SKM-1 treated with dmso at 0.1 percent for 144 hours (cell line): ENCODE results near the gene CYSTM1.
"Not testable (repeated sequence)": the region's sequence is repeated elsewhere in the genome, so short reads cannot be mapped to it uniquely, and the experiment has no call there.

Experiments used
- DNase-seq: peaks from one replicate; lab custom pipeline; 2025; ENCODE audit not compliant: unreplicated experiment; lab: John Stamatoyannopoulos, UW

CYSTM1 gene

DNA sequence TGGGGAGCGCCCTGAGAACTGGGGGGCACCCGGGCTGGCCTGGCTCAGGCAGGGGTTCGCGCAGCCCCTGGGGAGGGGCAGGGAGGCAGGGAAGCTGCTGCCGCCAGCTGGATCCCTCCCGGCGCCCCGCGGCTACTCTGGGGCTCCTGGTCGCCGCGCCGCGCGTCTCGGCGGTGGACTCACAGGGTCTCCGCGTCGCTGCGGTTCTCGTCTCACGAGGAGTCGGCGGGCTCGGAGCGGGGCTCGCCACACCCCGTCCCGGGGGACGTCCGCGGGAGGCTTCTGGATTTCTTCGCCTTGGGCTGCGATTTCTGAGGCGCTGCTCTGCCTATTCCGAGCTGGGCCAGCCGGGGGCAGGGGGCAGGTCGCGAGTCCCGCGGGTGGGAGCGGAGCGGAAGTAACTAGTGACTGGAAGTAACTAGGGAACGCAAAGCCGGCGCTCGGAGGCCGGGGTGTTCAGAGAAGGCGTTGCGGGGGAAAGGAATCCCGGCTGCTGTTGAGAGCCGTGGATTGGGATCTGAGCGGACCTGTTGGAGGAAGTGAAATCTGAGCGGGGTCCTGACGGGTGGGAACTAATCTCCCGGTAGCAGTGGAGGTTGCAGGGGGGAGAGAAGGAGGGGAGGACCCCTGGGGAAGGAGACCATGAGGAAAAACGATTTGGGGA is 511 bp downstream of the CYSTM1 start:
- DNase-seq, result peak; percentile 66

DNA sequence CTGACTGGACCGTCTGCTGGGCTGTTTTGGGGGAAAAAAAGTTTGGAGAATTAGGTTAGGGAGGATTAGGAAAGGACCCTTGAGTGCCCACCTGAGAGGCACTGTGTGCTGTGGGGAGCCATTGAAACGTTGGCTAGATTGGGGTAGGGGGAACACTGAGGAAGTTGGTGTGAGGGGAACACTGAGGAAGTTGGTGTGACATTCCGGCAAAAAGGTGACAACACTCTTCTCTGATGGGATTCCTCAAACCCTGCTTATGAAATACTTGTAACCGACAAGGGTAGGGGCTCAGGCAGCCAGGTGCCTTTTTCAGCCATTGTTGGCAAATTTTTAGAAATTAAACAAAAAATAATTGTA is 1.0 kb downstream of the CYSTM1 start:
- no peak for DNase-seq

DNA sequence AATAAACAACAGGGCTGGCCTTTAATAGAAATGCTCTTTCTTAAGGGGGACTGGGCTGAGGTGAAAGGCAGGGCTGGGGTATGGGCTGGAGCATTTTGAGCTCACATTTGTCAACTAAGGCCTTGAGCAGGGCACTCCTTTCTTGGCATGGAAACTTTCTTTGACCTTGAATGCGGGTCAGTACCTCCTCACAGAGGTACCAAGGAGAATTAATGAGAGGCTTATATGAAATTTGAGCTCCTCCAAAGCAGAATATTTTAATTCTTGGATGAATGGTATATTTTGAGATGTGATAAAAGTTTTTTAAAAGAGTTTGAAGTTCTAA is 3.1 kb downstream of the CYSTM1 start:
- DNase-seq, result no peak

DNA sequence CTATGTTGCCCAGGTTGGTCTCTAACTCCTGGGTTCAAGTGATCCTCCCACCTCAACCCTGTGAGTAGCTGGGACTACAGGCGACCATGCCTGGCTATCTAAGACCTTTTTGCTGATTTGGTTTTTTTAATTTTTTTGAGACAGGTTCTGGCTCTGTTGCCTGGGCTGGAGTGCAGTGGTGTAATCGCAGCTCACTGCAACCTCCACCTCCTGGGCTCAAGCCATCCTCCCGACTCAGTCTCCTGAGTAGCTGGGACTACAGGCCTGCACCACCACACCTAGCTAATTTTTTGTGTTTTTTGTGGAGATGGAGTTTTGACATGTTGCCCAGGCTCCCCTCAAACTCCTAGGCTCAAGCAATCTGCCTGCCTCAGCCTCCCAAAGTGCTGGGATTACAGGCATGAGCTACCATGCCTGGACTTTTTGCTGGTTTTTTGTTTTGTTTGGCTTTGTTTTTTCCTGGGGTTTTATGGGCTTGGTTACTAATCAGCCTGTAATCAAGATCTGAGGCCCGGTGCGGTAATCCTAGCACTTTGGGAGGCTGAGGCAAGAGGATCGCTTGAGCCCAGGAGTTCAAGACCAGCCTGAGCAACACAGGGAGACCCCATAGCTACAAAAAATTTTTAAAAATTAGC is 3.6 kb downstream of the CYSTM1 start:
- no peak for DNase-seq

DNA sequence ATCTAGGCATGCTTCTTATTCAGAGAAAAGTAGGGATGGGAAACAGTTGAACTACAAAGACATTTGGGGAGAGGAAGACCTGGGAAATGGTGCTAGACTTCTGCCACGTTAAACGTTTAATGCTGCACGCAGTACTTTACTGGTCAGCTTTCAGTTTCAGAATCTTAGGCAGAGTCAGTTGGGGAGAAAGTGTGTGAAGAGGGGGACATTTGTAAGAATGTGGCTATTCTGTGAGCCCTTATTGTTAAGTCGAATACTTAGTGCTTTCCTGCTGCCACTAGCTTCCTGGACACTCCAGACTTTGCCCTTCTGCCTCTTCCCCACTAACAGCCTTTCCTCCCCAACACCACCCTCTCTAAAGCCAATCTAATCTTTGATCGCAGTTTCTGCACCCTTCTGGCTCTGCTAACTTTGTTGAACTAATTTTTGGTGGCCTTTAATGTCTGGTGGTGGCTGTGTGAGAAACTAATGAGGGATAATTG is 6.1 kb downstream of the CYSTM1 start:
- no peak for DNase-seq

DNA sequence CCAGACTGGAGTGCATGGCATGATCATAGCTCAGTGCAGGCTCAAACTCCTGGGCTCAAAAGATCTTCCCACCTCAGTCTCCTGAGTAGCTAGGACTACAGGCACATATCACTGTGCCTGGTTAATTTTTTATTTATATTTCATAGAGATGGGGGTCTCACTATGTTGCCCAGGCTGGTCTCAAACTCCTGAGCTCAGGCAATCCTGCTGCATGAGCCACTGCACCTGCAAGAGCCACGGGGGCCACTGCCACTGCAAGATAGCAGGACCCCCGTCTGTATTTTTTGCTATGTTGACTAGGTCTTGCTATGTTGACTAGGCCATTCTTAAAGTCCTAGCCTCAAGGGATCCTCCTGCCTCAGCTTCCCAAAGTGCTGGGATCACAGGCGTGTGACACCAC is 6.5 kb downstream of the CYSTM1 start:
- DNase-seq, result no peak

DNA sequence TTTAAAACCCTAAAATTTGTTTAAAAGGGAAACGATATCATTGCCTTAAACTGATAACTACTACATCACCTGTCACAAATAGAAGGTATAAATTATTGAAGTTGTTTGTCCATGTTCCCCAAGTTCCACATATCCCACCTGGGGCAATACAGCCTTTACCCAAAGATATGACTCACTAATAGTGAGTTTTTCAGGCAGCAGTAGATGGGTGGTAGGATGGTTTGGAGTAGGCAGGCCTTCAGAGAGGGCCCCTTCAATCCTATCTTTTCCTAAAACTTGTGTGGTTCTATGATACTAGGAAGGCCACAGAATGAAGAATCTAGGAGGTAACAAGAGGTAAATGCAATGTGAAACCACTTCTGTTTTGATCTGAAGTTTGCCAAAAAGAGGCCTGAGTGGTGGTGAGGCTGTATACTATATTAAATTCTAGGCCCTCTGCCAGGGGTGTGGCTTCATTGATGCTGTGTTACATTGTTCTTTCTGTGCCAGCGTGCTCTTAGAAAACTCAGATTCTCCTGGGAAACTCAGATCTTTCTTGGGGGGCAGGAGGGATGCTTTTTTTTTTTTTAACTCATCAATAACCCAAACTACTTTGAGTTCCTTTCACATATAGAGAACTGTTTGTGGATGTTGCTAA is 7.2 kb downstream of the CYSTM1 start:
- no peak for DNase-seq

DNA sequence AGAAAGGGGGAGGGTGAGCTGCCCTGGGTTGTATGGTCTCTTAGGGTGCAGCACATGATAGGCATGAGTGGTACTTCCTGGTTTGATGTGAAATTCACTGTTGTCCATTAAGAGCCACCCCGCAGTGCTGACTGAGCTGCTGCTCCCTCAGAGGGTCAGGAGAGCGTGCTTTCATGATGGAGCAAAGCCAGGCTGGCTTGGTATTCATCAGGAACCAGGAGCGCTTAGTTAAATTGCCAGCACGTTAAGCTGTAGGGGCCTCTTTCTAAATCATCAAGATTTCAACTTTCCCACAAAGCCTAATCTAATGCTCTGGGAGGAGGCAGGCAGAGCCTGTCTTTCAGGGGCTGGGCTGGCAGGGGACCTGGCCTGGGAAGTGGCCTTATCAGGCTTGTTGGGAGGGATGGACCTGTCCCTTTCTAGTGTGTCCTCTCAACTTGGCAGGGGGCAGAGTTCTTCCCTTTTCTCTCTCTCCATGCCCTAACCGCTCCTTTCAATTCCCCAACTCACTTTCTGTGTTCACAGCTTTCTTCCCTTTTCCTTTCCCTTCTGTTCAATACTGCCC is 7.9 kb downstream of the CYSTM1 start:
- DNase-seq, result no peak

DNA sequence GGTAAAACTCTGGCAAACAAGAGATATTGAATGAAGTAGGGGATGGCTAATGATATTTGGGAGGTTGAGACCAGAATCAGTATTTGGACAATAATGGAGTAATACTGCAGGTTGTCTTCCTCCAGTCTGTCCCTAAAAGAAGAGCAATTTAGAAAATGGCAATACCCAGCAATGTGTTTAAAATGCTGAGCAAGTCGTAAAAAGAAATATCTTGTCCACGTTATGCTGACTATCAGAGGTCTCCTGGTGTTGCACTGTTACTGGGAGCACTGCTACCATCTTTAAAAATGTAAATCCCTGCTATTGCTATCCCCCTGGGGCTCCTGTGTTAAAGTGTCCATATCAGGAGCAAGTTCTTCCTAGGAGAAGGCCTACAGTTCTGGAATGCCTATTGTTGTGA is 10.4 kb downstream of the CYSTM1 start:
- DNase-seq, result no peak

DNA sequence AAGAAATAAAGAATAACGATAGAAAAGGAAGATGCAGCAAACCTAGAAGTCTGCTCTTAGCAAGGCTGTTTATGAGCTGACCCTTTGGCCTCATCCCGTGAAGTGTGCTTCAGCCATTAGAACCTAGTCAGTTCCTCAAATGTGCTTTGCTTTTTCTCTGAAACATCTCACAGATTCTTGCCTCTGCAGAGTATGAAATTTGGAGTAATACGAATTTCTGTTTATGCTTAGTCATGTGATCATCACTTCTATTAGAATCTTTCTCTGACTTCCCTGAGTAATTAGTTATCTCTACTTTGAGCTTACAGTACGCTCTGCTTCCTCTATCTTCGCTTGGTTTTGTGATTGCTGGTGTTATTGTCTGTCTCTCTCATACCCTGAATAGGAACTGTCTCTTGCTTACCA is 11.3 kb downstream of the CYSTM1 start:
- DNase-seq, result no peak

DNA sequence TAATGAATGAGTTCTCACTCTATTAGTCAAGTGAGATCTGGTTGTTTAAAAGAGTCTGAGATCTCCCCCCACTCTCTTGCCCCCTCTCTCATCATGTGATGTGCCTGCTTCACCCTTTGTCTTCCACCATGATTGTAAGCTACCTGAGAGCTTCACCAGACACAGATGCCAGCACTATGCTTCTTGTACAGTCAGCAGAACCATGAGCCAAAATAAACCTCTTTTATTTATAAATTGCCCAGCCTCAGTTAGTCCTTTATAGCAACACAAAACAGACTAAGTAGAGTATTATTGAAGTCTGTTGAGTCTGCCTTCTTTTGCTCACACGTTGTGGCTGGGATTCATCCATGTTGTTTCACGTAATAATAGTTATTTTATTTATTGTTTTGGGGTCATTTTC is 14.3 kb downstream of the CYSTM1 start:
- no peak for DNase-seq

DNA sequence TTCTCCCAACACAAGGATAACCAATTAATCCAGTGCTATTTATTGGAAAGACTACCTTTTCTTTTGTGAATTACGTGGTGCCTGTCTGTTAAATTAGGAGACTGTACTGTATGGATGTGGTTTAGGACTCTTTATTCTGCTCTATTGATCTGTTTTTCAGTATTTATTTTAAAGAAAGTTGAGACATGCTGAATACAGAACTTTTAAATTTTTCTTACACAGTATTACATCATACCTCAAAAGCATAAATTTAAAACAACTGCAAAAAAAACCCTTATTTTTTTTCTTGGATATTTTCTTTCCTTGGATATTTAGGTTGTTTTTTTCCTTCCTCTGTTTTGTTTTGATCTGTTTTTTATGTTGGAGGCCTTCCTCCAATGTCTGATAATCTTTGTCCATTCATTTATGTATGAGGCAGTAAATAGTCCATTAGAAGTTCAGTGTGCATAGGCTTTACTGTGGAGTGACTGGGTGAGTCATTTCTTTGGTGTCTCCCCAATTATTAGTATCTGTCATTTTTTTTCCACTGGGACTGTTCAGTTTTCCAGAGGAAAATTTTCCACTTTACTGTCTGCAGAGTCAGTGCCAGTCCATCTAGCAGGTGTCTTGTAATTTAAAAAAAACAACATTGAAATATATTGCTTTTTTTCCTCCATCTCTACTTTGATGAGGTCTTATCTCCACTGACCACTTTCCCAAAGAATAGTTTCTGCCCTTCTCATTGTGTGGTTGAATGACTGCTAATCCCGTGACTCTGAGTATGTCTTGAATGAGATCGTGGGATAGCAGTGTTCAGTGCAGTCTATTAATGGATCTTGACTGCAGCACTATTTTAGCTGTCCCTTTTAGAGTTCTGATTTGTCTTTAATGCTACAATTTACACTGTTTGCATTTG is 15.2 kb downstream of the CYSTM1 start:
- no peak for DNase-seq

DNA sequence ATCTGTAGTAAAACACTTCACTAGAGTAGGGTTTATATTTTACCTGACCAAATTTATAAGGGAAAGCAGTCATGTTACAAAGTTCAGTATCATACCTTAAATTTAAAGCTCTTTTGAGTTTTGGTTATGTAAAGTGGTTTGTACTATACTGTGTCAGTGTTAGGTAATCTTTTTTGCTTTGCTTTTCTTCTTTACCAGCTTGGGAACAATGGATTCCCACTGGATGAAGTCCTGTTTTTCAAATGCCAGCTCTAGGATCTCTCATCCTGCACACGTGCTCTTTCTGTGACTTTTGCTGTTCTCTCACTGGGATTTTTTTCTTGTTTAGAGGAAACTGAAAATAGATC is 15.9 kb downstream of the CYSTM1 start:
- DNase-seq, result no peak

DNA sequence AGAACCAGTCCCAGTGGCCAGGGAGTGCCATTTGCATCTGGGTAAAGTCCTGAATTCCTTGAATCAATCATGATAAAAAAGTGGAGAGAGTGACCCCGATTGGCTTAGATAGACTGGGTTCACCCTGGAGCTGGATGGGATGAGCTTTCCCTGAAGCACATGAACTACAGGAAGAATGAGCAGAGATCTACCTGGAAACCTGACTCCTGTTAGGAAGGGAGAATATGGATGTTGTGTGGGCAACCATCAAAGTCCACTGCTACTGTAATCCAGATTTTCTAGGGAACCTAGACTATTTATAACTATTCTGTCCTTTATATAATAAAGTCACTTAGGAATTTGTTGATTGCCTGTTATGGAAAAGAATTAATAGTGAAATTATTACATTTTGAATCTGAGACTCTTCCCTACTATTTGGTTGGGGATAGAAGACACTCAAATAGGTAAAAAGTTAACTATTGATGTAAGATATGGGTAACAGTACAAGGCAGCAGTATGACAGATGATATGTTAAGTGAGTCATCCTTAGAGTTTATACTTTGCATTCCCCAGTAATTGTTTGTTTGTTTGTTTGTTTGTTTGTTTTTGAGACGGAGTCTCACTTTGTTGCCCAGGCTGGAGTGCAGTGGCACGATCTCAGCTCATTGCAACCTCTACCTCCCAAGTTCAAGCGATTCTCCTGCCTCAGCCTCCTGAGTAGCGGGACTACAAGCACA is 17.9 kb downstream of the CYSTM1 start:
- no peak for DNase-seq

DNA sequence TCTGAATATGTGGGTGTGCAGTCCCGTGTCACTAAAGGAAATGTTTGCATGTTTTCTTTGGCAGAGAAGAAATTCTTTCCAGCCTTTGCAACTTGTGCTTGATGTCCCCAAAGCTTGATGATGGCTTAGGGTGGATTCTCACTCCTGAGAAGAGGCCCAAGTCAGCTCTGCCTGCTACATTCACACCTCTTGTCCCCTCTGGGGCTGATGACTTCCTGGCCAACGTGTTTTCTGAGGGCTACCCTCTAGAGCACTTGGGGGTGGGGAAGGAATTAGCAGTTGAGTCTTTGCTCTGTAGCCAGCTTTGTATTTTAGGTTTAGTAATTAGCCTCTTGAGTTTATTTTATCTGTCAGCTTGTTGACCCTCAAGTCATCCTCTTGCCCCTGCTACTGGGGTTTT is 19.7 kb downstream of the CYSTM1 start:
- DNase-seq, result no peak

DNA sequence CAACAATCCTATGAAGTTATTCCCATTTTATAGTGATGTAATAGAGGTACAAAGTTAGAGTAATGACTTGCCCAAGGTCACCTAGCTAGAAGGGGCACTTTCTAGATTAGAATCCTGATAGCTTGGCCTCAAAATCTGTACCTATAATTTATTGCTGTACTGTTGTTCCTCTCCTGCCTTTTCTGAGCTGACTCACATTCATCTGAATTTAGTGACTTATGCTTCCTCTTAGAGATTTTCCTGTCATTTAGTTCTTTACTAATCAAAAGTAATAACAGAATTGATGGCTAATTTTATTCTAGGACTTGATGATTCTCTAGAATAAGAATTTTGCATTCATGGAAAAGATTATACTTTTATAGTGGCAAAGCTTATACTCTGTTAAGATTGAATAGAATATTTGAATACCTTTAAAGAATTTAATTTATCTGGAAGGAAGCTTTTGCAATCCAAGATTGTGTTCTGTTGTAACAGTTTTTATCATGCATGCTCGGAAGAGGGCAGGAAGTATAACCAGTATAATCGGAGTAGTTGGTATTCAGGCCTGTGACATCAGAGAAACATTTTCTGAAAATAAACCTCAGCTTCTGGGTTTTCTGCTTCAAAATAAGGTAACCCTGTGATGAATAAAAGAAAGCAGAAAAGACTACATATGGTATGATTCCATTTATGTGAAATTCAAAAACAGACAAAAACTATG is 21.3 kb downstream of the CYSTM1 start:
- DNase-seq, result no peak

DNA sequence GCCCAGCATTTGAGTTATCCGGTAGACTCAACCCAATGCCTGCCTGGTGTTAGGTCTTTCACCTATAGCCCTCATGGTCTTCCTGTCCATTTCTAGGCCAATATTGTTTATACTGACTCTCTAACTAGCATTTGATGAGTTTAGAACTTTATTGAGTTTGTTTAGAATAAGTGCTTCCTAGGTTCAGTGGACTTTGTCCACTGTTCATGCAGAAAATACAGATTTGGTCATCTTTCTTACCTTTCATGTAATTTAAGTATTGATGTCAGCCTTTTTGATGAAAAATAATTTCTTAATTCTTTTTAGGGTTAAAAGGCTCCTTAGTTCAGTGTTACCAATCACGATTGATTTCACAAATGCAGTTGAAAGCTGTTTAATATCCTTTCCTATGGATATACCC is 22.0 kb downstream of the CYSTM1 start:
- no peak for DNase-seq

DNA sequence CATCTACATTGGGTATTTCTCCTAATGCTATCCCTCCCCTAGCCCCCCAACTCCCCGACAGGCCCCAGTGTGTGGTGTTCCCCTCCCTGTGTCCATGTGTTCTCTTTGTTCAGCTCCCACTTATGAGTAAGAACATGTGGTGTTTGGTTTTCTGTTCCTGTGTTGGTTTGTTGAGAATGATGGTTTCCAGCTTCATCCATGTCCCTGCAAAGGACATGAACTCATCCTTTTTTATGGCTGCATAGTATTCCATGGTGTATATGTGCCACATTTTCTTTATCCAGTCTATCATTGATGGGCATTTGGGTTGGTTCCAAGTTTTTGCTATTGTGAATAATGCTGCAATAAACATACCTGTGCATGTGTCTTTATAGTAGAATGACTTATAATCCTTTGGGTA is 23.9 kb downstream of the CYSTM1 start:
- DNase-seq, result not testable (repeated sequence)

DNA sequence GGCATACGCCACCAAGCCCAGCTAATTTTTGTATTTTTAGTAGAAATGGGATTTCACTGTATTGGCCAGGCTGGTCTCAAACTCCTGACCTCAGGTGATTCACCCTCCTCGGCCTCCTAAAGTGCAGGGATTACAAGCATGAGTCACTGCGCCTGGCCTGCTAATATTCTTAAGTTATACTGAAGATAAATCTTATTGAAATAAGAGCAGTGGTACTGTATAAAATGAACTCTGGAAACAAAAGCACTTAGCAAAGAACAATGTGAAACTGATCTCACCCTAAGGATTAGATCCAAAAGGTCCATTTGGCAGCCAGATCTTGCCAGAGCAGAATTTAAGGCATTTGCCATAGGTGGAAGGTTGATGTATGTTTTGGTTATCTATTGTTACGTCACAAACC is 27.1 kb downstream of the CYSTM1 start:
- DNase-seq, result no peak

DNA sequence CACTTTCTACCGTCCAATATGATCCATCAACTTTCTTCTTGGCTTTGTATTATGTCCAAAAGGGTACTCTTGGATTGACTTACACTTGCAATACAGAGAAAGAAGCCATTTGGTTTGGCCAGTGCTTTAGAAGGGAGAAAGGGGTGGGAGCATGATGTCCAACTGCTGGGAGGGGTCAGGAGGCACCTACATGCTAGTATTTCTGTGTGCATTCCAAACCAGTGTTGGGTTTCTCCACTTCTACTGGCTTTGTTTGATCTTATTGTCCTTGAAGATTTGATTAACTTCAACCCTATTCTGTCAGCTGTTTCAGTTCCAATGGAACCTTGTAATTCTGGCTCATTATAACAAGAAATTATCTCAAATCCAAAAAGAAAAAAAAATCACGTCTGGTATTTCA is 27.6 kb downstream of the CYSTM1 start:
- DNase-seq, result no peak
